K562 (cell line): ENCODE measurements around the gene RNF25. TPM values are rescaled to one million over a fixed set of nuclear protein-coding genes. Genes with fewer than 3 reads are reported as not detected.
A peak's percentile ranks its signal among the peaks of the same experiment; 100 is the strongest.

Experiments
- ATAC-seq: fragments of 200-7000 bp; cut with Tn5 transposase; 3 replicates; pipeline ENCODE4 v1.9.1; 2020; ENCODE audit warnings: moderate library complexity
- BruUV-seq: library from RNA; stranded (reverse); fragments of 400-500 nt; replicated peaks from 2 replicates; lab custom pipeline; 2021; lab: Mats Ljungman, UMichigan
- CTCF ChIA-PET: fragments of 300-600 bp; formaldehyde crosslinking; extraction: SDS; loops from one replicate; lab custom pipeline; 2021; ENCODE audit warnings: low intra/inter-chr PET ratio; lab: Yijun Ruan, JAX
- POLR2A ChIA-PET: fragments of 300-600, 350-650 bp; sonication (Branson Sonifier 250); formaldehyde crosslinking; extraction: SDS; loops from one replicate; lab custom pipeline; 2021; ENCODE audit warnings: antibody characterized with exemption, inconsistent platforms; lab: Yijun Ruan, JAX
- DNase-seq, 4 experiments: peaks; one replicate each; pipeline versions ENCODE4 v3.0.0 to v3.0.0-alpha.2; 2011 to 2018; ENCODE audit warnings: low spot score in 3 of 4, mixed read lengths in 3 of 4; ENCODE audit errors: extremely low read depth in 1 of 4
- FAIRE-seq: peaks from 2 replicates; lab custom pipeline; 2011; peaks lifted over from hg19 to GRCh38; lab: Jason Lieb, UNC
- H2AFZ ChIP-seq: 2 replicates; pipeline ENCODE4 v1.6.0; 2011; ENCODE audit warnings: low read depth, low read length, control low read depth, inconsistent platforms
- H3K27ac ChIP-seq: fragments of 200-600 bp; 3 replicates; pipeline ENCODE4 v1.8.0; 2011; ENCODE audit warnings: low read depth, mild to moderate bottlenecking, control low read depth, inconsistent platforms, low read length, moderate library complexity, mixed read lengths; ENCODE audit errors: extremely low read depth
- H3K27me3 ChIP-seq, 2 experiments: fragments of 300-600 bp in 1 of 2; 2 replicates in 1 of 2; 3 replicates in 1 of 2; pipeline versions ENCODE4 v1.6.0 to v1.8.0; 2011; ENCODE audit warnings: inconsistent platforms in 2 of 2, low read length in 2 of 2, mild to moderate bottlenecking in 1 of 2, mixed read lengths in 1 of 2, moderate library complexity in 1 of 2; ENCODE audit not compliant: control insufficient read depth in 2 of 2, insufficient read depth in 2 of 2
- H3K36me3 ChIP-seq: fragments of 300-600 bp; 3 replicates; pipeline ENCODE4 v1.8.0; 2011; ENCODE audit warnings: mild to moderate bottlenecking, low read length, inconsistent platforms; ENCODE audit not compliant: control insufficient read depth, insufficient read depth
- H3K4me1 ChIP-seq, 2 experiments: fragments of 200-600 bp in 1 of 2; replicated peaks in 1 of 2; 2 replicates in 1 of 2; 3 replicates in 1 of 2; pipeline versions ENCODE4 v1.5.1 to v1.8.0; 2011; ENCODE audit warnings: inconsistent platforms in 2 of 2, low read length in 2 of 2, mild to moderate bottlenecking in 1 of 2, mixed read lengths in 1 of 2, moderate library complexity in 1 of 2; ENCODE audit not compliant: control insufficient read depth in 2 of 2, insufficient read depth in 2 of 2
- H3K4me2 ChIP-seq: 2 replicates; pipeline ENCODE4 v1.6.1; 2011; ENCODE audit warnings: low read length, control low read depth, inconsistent platforms, mixed read lengths; ENCODE audit not compliant: insufficient read depth
- H3K4me3 ChIP-seq: fragments of 200-600 bp; sonication (generic), shearing (Covaris generic); 2 replicates; pipeline ENCODE4 v1.5.1; 2016; ENCODE audit warnings: control low read depth, inconsistent platforms
- H3K79me2 ChIP-seq: fragments of 200-600 bp; 3 replicates; pipeline ENCODE4 v1.8.0; 2011; ENCODE audit warnings: low read length, inconsistent platforms; ENCODE audit not compliant: control insufficient read depth, insufficient read depth
- H3K9ac ChIP-seq, 2 experiments: 2 replicates each; pipeline versions ENCODE4 v1.6.0 to v1.6.1; 2011; ENCODE audit warnings: low read depth in 2 of 2, low read length in 2 of 2, control low read depth in 1 of 2, inconsistent platforms in 1 of 2, mild to moderate bottlenecking in 1 of 2, mixed read lengths in 1 of 2; ENCODE audit not compliant: insufficient read depth in 1 of 2
- H3K9me1 ChIP-seq: one replicate; pipeline ENCODE4 v1.6.0; 2011; ENCODE audit warnings: inconsistent platforms, mild to moderate bottlenecking, low read length, moderate library complexity; ENCODE audit not compliant: control insufficient read depth, insufficient read depth
- H3K9me3 ChIP-seq: replicated peaks from 2 replicates; pipeline ENCODE4 v1.5.1; 2011; ENCODE audit warnings: low read depth, low read length, inconsistent platforms; ENCODE audit not compliant: control insufficient read depth, insufficient read depth
- H4K20me1 ChIP-seq: replicated peaks from 2 replicates; pipeline ENCODE4 v1.6.1; 2011; ENCODE audit warnings: low read length, inconsistent platforms, mixed read lengths; ENCODE audit not compliant: control insufficient read depth, insufficient read depth
- AFF1 ChIP-seq, 2 experiments: fragments of 450-650 bp; IDR thresholded peaks; 2 replicates each; pipeline ENCODE4 v1.6.1; 2018; ENCODE audit warnings: mild to moderate bottlenecking in 2 of 2, low read depth in 1 of 2; ENCODE audit not compliant: partially characterized antibody in 2 of 2
- HDAC2 ChIP-seq: fragments of 450-650 bp; IDR thresholded peaks from 2 replicates; pipeline ENCODE4 v1.6.1; 2016; ENCODE audit warnings: mild to moderate bottlenecking
- HMGXB4 ChIP-seq: sonication (generic); formaldehyde crosslinking; IDR thresholded peaks from 2 replicates; pipeline ENCODE4 v1.8.1; 2023; ENCODE audit warnings: mild to moderate bottlenecking, missing genetic modification reagents
- MECOM ChIP-seq: fragments of 250-450 bp; sonication (Bioruptor Pico); IDR thresholded peaks from 2 replicates; pipeline ENCODE4 v1.8.0; 2022; ENCODE audit warnings: inconsistent platforms
- RBM22 ChIP-seq: fragments of 200-400 bp; formaldehyde crosslinking; IDR thresholded peaks from 2 replicates; pipeline ENCODE4 v1.6.1; 2018; ENCODE audit warnings: low read length, low read depth; ENCODE audit not compliant: poor library complexity, severe bottlenecking
- SIX5 ChIP-seq, 2 experiments: IDR thresholded peaks; 2 replicates each; pipeline ENCODE4 v1.6.1; 2011; ENCODE audit warnings: low read length in 2 of 2, borderline replicate concordance in 1 of 2, low read depth in 1 of 2, mild to moderate bottlenecking in 1 of 2, moderate library complexity in 1 of 2; ENCODE audit not compliant: insufficient read depth in 1 of 2
- SNIP1 ChIP-seq: fragments of 450-650 bp; IDR thresholded peaks from 2 replicates; pipeline ENCODE4 v1.7.1; 2017; ENCODE audit warnings: low read depth, mild to moderate bottlenecking
- XRCC3 ChIP-seq: fragments of 450-650 bp; IDR thresholded peaks from 2 replicates; pipeline ENCODE4 v1.6.1; 2017; ENCODE audit warnings: mild to moderate bottlenecking, moderate library complexity
- YBX1 ChIP-seq: fragments of 450-650 bp; IDR thresholded peaks from 2 replicates; pipeline ENCODE4 v1.7.1; 2016; ENCODE audit warnings: mild to moderate bottlenecking
- ZNF324 ChIP-seq: fragments of 250-450 bp; sonication (Bioruptor Pico); IDR thresholded peaks from 2 replicates; pipeline ENCODE4 v1.4.0; 2020; ENCODE audit warnings: mild to moderate bottlenecking
- ZNF592 ChIP-seq: fragments of 450-650 bp; IDR thresholded peaks from 2 replicates; pipeline ENCODE4 v1.6.1; 2017; ENCODE audit warnings: antibody characterized with exemption, mild to moderate bottlenecking
- WGBS: fragments of 100-300 bp; shearing (Covaris generic); methylation state at CpG from one replicate; pipeline ENCODE4 v1.1.6; 2016; ENCODE audit warnings: low coverage, mixed read lengths; ENCODE audit not compliant: insufficient coverage; ENCODE audit errors: missing lambda C conversion rate; 5-methylcytosine and 5-hydroxymethylcytosine counted together
- in situ Hi-C: fragments of 300-500 bp; cut with MboI; formaldehyde crosslinking; loops from 4 replicates; pipeline ENCODE4 v1.15.0; 2018; ENCODE audit warnings: inconsistent platforms, mixed read lengths
- intact Hi-C: fragments of 100-400 bp; cut with micrococcal nuclease; formaldehyde crosslinking; loops from 2 replicates; pipeline ENCODE4 v1.14.2; 2022
- polyA plus RNA-seq, 8 experiments: library from polyadenylated mRNA; depleted of rRNA in 4 of 8; stranded (reverse) in 5 of 8; unstranded in 3 of 8; fragments of >200 nt; fragmentation: Nextera tagmentation in 2 of 8; fragmentation: Illumina TruSeq in 1 of 8; extraction: Ambion mirVana in 2 of 8; extraction: Trizol in 1 of 8; gene quantifications; 2 replicates each; pipeline versions ENCODE4 v1.2.1 to v1.2.3, GENCODE V29; 2011 to 2014; ENCODE audit warnings: inconsistent platforms in 1 of 8, missing spikeins in 1 of 8
- total RNA-seq, 7 experiments: library from RNA; depleted of rRNA in 6 of 7; stranded (reverse); fragments of >200 nt in 6 of 7; fragmentation: Illumina TruSeq in 2 of 7; extraction: Trizol in 2 of 7; gene quantifications; 2 replicates each; pipeline versions ENCODE4 v1.2.1 to v1.2.3, GENCODE V29; 2011 to 2021; ENCODE audit warnings: low replicate concordance in 1 of 7

RNF25 gene
- total and polyA plus RNA-seq, 9 of the 15 experiments (the other 6 are each of a cell fraction or from before 2014, with no cell fraction given): 2.3 to 49.8 (median 20.5) TPM

DNA sequence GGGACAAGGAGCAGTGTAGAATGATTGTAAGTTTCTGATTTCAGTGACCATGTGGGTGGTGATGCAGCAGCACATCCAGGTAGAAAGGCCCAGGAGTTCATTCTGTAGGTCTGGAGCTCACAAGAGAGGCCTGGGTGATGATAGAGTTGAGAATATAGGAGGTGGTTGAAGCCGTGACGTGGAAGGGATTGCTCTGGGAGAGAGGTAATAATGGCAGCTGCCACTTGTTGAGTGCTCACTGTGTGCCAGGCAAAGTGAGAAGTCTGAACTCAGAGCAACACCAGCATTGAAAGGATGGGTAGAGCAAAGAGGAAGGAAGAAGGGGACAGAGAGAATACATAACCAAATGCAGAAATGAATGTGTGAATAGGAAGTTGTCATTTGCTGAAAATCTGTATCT, 42.1 kb upstream of the RNF25 start (continued):
- TF ChIP-seq AFF1 (IDR thresholded peaks at IDR 0.05; ENCODE audit: low read depth in 1 of 2, partially characterized antibody in 2 of 2): no peak

- intact Hi-C loops: loop anchor here (5.0 kb wide), 1 partner anchor 136 kb away; no protein-coding TSS in a partner anchor
- WGBS: 4% methylated on average over 5 of the region's 5 CpGs
- TF ChIP-seq SNIP1 (no peak), ZNF592 (no peak), XRCC3 (no peak), ZNF324 (no peak), MECOM (CRISPR knock-in tag) (no peak), SIX5 (IDR thresholded peaks at IDR 0.05; ENCODE audit: borderline replicate concordance in 1 of 2, insufficient read depth in 1 of 2, low read depth in 1 of 2, low read length in 2 of 2) (no peak), RBM22 (no peak), HMGXB4 (CRISPR knock-in tag) (no peak), HDAC2 (no peak), YBX1 (no peak)
Measured at GRCh38 chr2:218711550-218711929, 39.7 kb upstream of the RNF25 start.

More at GRCh38 chr2:218711550-218711929, 39.7 kb upstream of the RNF25 start:
- Histone ChIP-seq H3K27ac (peak overlapping the region; percentile 79), H4K20me1 (no peaks in the 10 kb centered on the region; the same call in 1 of the 2 replicates), H3K79me2 (peaks cover 46% of the 10 kb centered on the region), H3K4me3 (peak overlapping the region; percentile 85), H2AFZ (no peak overlapping the region), H3K4me2 (peak overlapping the region; percentile 86), H3K27me3 (no peaks in the 10 kb centered on the region), H3K9ac (peak overlapping the region; percentile 48 to 87; a peak in 3 of 4 replicates), H3K4me1 (peaks cover 13 to 14% of the 10 kb centered on the region in 2 experiments), H3K9me1 (peaks cover 2% of the 10 kb centered on the region), H3K36me3 (peaks cover 15% of the 10 kb centered on the region), H3K9me3 (no peaks in the 10 kb centered on the region)
- DNase-seq (no peak), FAIRE-seq (no peak), ATAC-seq (no peak)
- CTCF ChIA-PET: interaction anchor here (0.5 to 1.1 kb wide), 2 partner anchors 40 to 136 kb away, joined by 3 to 9 read pairs; no protein-coding TSS in a partner anchor
- TSS peak; percentile 83 for BruUV-seq
- POLR2A ChIA-PET: interaction anchor here (0.8 to 1.3 kb wide), 2 partner anchors 8 to 144 kb away, joined by 3 to 7 read pairs; no protein-coding TSS in a partner anchor
- in situ Hi-C loops: no loop called here
